ENCODE data around the gene TENM3.

Gene TENM3

DNA sequence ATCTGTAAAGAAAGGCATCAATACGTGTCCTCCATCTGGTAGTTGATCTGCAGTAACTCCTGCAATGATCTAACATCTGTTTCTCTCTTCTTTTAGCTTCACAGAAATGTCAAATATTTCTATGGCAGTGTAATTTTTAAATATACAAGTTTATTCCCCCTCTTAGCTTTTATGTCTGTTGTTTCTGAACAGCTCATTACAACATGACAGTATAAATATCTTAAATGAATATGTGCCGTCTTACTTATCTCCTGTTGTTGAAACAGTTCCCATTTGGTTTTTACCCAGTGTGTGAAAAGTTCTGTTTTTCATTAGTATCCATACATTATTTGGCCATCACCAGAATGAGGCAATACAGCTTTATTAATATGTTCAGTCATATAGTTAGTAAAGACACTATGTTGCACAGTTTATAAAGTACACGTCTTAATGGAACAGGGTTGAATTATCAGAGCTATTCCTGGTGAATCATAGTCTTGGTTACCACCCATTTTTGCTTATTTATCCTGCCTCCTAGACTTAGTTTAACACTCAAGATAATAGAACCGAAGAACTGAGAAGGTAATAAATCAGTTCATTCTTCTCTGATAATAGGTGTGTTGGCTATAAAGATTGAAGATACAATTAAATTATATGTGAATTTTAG lies 321.6 kb downstream of the TENM3 start:
- Histone ChIP-seq H3K4me3 (ENCODE audit: low read length) (no peak overlapping the region), H3K27me3 (ENCODE audit: control insufficient read depth, low read length) (no peaks in the 10 kb centered on the region), H3K9me3 (ENCODE audit: control insufficient read depth, insufficient read depth, low read length) (no peaks in the 10 kb centered on the region), H3K27ac (ENCODE audit: low read depth, low read length) (no peak overlapping the region), H4K20me1 (ENCODE audit: control insufficient read depth, insufficient read depth, low read depth, low read length) (no peaks in the 10 kb centered on the region), H3K79me2 (ENCODE audit: control insufficient read depth, low read length) (no peaks in the 10 kb centered on the region), H3K36me3 (ENCODE audit: control insufficient read depth, low read length) (no peaks in the 10 kb centered on the region), H3K9me2 (replicated peaks; ENCODE audit: control insufficient read depth, low read length) (no peaks in the 10 kb centered on the region), H3K4me2 (ENCODE audit: low read length) (no peak overlapping the region), H3K4me1 (ENCODE audit: control insufficient read depth, low read length) (no peaks in the 10 kb centered on the region), H3F3A (ENCODE audit: control insufficient read depth, insufficient read depth) (no peaks in the 10 kb centered on the region)
- TF ChIP-seq, protein P1, sequence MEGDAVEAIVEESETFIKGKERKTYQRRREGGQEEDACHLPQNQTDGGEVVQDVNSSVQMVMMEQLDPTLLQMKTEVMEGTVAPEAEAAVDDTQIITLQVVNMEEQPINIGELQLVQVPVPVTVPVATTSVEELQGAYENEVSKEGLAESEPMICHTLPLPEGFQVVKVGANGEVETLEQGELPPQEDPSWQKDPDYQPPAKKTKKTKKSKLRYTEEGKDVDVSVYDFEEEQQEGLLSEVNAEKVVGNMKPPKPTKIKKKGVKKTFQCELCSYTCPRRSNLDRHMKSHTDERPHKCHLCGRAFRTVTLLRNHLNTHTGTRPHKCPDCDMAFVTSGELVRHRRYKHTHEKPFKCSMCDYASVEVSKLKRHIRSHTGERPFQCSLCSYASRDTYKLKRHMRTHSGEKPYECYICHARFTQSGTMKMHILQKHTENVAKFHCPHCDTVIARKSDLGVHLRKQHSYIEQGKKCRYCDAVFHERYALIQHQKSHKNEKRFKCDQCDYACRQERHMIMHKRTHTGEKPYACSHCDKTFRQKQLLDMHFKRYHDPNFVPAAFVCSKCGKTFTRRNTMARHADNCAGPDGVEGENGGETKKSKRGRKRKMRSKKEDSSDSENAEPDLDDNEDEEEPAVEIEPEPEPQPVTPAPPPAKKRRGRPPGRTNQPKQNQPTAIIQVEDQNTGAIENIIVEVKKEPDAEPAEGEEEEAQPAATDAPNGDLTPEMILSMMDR (IDR thresholded peaks at IDR 0.05; ENCODE audit: low read depth, low read length, poor library complexity, severe bottlenecking): no peak
- no peak for TF ChIP-seq EZH2phosphoT487 (IDR thresholded peaks at IDR 0.05; ENCODE audit: borderline replicate concordance, low read length)

DNA sequence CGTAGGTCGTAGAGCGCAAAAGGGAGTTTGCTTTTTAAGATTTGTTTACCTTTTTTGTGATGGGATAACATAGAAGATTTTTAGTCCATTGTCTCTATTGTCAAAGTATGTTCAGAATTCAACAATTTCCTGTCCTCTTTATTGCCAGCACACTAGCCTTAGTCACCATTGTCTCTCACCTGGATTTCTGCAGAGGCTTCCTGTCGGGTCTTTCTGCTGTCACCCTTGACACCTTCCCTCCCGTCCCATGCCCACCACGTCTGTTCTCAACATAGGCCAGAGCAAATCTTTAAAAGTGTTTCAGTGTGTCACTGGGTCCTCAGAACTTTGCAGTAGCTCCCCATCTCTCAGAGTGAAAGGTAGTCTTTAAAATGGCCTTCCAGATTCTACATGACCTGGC lies 323.9 kb downstream of the TENM3 start:
- no peak overlapping the region for H3K4me2 ChIP-seq (ENCODE audit: low read length)
- no peak for TF ChIP-seq EZH2phosphoT487 (IDR thresholded peaks at IDR 0.05; ENCODE audit: borderline replicate concordance, low read length)
- TF ChIP-seq, protein P1 (IDR thresholded peaks at IDR 0.05; ENCODE audit: low read depth, low read length, poor library complexity, severe bottlenecking): no peak
- H3K4me3 ChIP-seq (ENCODE audit: low read length): no peak overlapping the region
- no peaks in the 10 kb centered on the region for H3K9me3 ChIP-seq (ENCODE audit: control insufficient read depth, insufficient read depth, low read length)
- H3K9me2 ChIP-seq (replicated peaks; ENCODE audit: control insufficient read depth, low read length): no peaks in the 10 kb centered on the region
- no peaks in the 10 kb centered on the region for H3K27me3 ChIP-seq (ENCODE audit: control insufficient read depth, low read length)
- H3K79me2 ChIP-seq (ENCODE audit: control insufficient read depth, low read length): no peaks in the 10 kb centered on the region
- no peaks in the 10 kb centered on the region for H4K20me1 ChIP-seq (ENCODE audit: control insufficient read depth, insufficient read depth, low read depth, low read length)
- no peaks in the 10 kb centered on the region for H3K4me1 ChIP-seq (ENCODE audit: control insufficient read depth, low read length)
- H3K36me3 ChIP-seq (ENCODE audit: control insufficient read depth, low read length): no peaks in the 10 kb centered on the region
- H3F3A ChIP-seq (ENCODE audit: control insufficient read depth, insufficient read depth): no peaks in the 10 kb centered on the region
- no peak overlapping the region for H3K27ac ChIP-seq (ENCODE audit: low read depth, low read length)

DNA sequence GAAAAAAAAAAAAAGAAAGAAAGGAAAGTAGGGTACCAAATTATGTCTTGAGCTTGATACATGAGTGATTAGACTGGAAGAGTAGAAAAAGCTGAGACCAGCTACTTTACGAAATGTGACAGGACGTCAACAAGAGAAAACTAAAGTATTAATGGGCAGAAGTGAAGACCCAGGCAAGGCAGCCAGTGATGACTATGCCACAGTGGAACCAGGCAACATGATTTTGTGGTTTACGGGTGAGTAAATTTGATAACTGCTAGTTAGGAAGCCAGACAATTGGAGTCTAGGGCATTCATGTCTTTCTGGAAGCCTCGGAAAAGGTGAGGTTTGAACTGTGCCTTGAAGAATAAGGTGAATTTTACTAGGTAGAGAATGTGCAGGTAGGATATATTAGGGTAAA lies 326.4 kb downstream of the TENM3 start:
- Histone ChIP-seq H3K4me3 (ENCODE audit: low read length) (no peak overlapping the region), H3K27ac (ENCODE audit: low read depth, low read length) (no peak overlapping the region), H3K36me3 (ENCODE audit: control insufficient read depth, low read length) (no peaks in the 10 kb centered on the region), H3K4me1 (ENCODE audit: control insufficient read depth, low read length) (no peaks in the 10 kb centered on the region), H3K27me3 (ENCODE audit: control insufficient read depth, low read length) (no peaks in the 10 kb centered on the region), H4K20me1 (ENCODE audit: control insufficient read depth, insufficient read depth, low read depth, low read length) (no peaks in the 10 kb centered on the region), H3F3A (ENCODE audit: control insufficient read depth, insufficient read depth) (no peaks in the 10 kb centered on the region), H3K9me3 (ENCODE audit: control insufficient read depth, insufficient read depth, low read length) (no peaks in the 10 kb centered on the region), H3K9me2 (replicated peaks; ENCODE audit: control insufficient read depth, low read length) (no peaks in the 10 kb centered on the region), H3K4me2 (ENCODE audit: low read length) (no peak overlapping the region), H3K79me2 (ENCODE audit: control insufficient read depth, low read length) (no peaks in the 10 kb centered on the region)
- TF ChIP-seq, protein P1 (IDR thresholded peaks at IDR 0.05; ENCODE audit: low read depth, low read length, poor library complexity, severe bottlenecking): no peak
- TF ChIP-seq EZH2phosphoT487 (IDR thresholded peaks at IDR 0.05; ENCODE audit: borderline replicate concordance, low read length): no peak
